Measurements from ENCODE around the gene GABRP. TPM values are rescaled to one million over a fixed set of nuclear protein-coding genes. Genes with fewer than 3 reads are reported as not detected.
"Not testable (repeated sequence)": the region's sequence is repeated elsewhere in the genome, so short reads cannot be mapped to it uniquely, and the experiment has no call there.

GABRP gene
- total RNA-seq, 1 experiment from 2014 or later, result not detected

GRCh38 chr5:170752257-170753215 is 31.0 kb upstream of the GABRP start:
- BruUV-seq (replicated peaks), result no TSS peak
- POLR2A ChIA-PET, result no interaction called here
- no peak for ATAC-seq
- no peak for DNase-seq (ENCODE audit: low read depth, low spot score)
- Histone ChIP-seq H3K9me3 (ENCODE audit: control insufficient read depth, insufficient read depth, low read depth, low read length) (no peaks in the 10 kb centered on the region), H3K27me3 (ENCODE audit: control insufficient read depth, insufficient read depth, low read length) (no peaks in the 10 kb centered on the region), H3K4me3 (ENCODE audit: low read depth in 2 of 2, low read length in 2 of 2) (no peak overlapping the region), H3K36me3 (ENCODE audit: control insufficient read depth, insufficient read depth, low read length) (no peaks in the 10 kb centered on the region), H3K4me1 (ENCODE audit: control insufficient read depth, insufficient read depth, low read length) (no peaks in the 10 kb centered on the region), H3K27ac (ENCODE audit: low read length) (no peak overlapping the region)
- in situ Hi-C loops (cut with HindIII; ENCODE audit: low pct_unique_long_range_greater_than_20kb, low sequenced_read_pairs), result no loop called here
- intact Hi-C loops (cut with micrococcal nuclease; ENCODE audit: unreplicated experiment), result no loop called here
- TF ChIP-seq TCF7L2 (IDR thresholded peaks at IDR 0.05; ENCODE audit: low read depth, low read length) (no peak), POLR2AphosphoS5 (IDR thresholded peaks at IDR 0.05; ENCODE audit: low read depth, low read length) (no peak), SIN3A (IDR thresholded peaks at IDR 0.05; ENCODE audit: borderline replicate concordance, insufficient read depth, low read depth, low read length) (no peak), CTCF (IDR thresholded peaks at IDR 0.05) (no peak), REST (IDR thresholded peaks at IDR 0.05; ENCODE audit: insufficient read depth in 1 of 2, low read depth in 2 of 2, low read length in 1 of 2) (no peak)
- CTCF ChIA-PET, result no interaction called here

- Histone ChIP-seq H3K27ac (ENCODE audit: low read length) (no peak overlapping the region), H3K9me3 (ENCODE audit: control insufficient read depth, insufficient read depth, low read depth, low read length) (no peaks in the 10 kb centered on the region), H3K4me3 (ENCODE audit: low read depth in 2 of 2, low read length in 2 of 2) (no peak overlapping the region), H3K27me3 (ENCODE audit: control insufficient read depth, insufficient read depth, low read length) (no peaks in the 10 kb centered on the region), H3K36me3 (ENCODE audit: control insufficient read depth, insufficient read depth, low read length) (no peaks in the 10 kb centered on the region), H3K4me1 (ENCODE audit: control insufficient read depth, insufficient read depth, low read length) (no peaks in the 10 kb centered on the region)
- intact Hi-C loops (cut with micrococcal nuclease; ENCODE audit: unreplicated experiment) (no loop called here), in situ Hi-C loops (cut with HindIII; ENCODE audit: low pct_unique_long_range_greater_than_20kb, low sequenced_read_pairs) (no loop called here)
- BruUV-seq (replicated peaks), result no TSS peak
- ChIA-PET CTCF (no interaction called here), POLR2A (no interaction called here)
- ATAC-seq (no peak), DNase-seq (ENCODE audit: low read depth, low spot score) (no peak)
- TF ChIP-seq CTCF (IDR thresholded peaks at IDR 0.05) (no peak), SIN3A (IDR thresholded peaks at IDR 0.05; ENCODE audit: borderline replicate concordance, insufficient read depth, low read depth, low read length) (no peak), TCF7L2 (IDR thresholded peaks at IDR 0.05; ENCODE audit: low read depth, low read length) (no peak)
These were observed 30.2 kb upstream of the GABRP start for GRCh38 chr5:170753311-170753710.

DNA sequence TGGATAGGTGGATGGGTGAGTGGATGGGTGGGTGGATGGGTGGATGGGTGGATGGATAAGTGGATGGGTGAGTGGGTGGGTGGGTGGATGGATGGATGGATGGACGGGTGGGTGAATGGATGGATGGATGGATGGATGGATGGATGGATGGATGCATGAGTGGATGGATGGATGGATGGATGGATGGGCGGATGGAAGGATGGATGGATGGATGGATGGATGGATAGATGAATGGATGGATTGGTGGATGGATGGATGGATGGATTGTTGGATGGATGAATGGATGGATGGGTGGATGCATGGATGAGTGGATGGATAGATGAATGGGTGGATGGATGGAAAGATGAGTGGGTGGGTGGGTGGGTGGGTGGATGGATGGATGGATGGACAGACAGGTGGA is 29.0 kb upstream of the GABRP start:
- CTCF ChIA-PET; H3K27ac ChIP-seq (ENCODE audit: low read length); ATAC-seq; H3K4me3 ChIP-seq (ENCODE audit: low read depth in 2 of 2, low read length in 2 of 2); intact Hi-C loops (cut with micrococcal nuclease; ENCODE audit: unreplicated experiment); POLR2A ChIA-PET; BruUV-seq (replicated peaks); H3K36me3 ChIP-seq (ENCODE audit: control insufficient read depth, insufficient read depth, low read length); H3K27me3 ChIP-seq (ENCODE audit: control insufficient read depth, insufficient read depth, low read length); DNase-seq (ENCODE audit: low read depth, low spot score); in situ Hi-C loops (cut with HindIII; ENCODE audit: low pct_unique_long_range_greater_than_20kb, low sequenced_read_pairs); H3K9me3 ChIP-seq (ENCODE audit: control insufficient read depth, insufficient read depth, low read depth, low read length); H3K4me1 ChIP-seq (ENCODE audit: control insufficient read depth, insufficient read depth, low read length): not testable (repeated sequence)

Data from Panc1 (cell line).